ENCODE data around the gene DRAP1.
"Not testable (repeated sequence)": the region's sequence is repeated elsewhere in the genome, so short reads cannot be mapped to it uniquely, and the experiment has no call there.

DRAP1 gene

DNA sequence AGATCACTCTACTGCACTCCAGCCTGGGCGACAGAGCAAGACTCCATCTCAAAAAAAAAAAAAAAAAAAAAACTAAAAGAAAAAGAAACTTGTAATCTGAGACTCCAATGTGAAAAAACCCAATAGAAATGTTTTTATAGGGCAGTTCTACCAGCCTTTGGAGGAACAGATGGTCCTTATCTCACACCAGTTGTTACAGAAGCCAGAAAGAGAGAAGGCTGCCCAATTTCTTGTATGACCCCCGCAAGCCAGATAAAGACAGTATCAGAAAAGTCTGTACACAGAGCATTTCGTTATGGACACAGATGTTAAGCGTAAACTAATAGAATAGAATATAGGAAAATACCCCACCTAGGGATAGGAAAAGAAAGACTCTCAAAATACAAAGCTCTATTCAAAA lies 14.8 kb downstream of the DRAP1 start:
- DNase-seq = no peak

- no peak for DNase-seq
Observed at GRCh38 chr11:65937766-65938165, 18.5 kb downstream of the DRAP1 start.

GRCh38 chr11:65941720-65942310 lies 22.6 kb downstream of the DRAP1 start:
- no peak for DNase-seq

DNA sequence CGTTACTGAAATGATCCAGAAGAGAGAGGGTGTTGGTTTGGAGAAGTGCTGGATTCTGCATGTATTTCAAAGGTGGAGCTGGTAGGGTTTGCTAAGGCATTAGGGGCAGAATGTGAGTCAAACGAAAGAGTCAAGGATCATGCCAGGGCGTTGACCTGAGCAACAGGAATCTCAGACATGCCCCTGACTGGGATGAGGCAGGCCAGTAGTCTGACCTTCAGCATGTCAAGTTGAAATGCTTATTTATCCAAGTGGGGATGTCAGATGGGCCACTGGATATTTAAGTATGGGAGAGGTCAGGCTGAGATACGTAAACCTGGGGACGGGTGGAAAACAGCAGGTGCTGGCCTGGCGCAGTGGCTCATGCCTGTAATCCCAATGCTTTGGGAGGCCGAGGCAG lies 23.3 kb downstream of the DRAP1 start:
- no peak for DNase-seq

DNA sequence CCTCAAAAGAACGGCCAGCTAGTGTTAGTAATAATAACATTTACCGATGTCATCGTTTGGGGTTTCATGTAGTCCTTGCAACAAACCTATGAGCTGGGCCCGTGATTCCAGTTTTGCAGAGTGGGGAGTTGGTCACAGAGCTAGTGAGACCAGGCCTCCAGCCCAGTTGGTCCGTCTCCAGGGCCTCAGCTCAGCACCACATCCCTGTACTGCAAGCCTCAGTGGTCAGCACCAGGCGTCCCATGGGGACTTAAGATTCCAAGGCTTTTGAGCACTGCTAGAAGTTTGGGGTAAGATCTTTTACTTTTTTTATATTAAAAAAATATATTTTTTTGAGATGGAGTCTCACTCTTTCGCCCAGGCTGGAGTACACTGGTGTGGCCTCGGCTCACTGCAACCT lies 25.0 kb downstream of the DRAP1 start:
- no peak for DNase-seq

DNA sequence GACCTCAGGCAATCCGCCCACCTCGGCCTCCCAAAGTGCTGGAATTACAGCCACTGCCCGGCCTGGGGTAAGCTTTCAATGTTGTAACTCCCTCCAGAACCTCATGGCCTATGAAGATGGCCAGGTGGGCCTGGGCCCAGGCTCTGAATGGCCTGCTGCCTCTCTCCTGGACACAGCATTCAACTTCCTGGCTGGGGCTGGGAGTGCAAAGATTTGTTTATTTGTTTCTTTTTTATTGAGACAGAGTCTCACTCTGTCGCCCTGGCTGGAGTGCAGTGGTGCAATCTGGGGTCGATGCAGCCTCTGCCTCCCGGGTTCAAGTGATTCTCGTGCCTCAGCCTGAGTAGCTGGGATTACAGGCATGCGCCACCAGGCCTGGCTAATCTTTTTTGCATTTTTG lies 25.5 kb downstream of the DRAP1 start:
- DNase-seq = no peak

GRCh38 chr11:65945430-65945911 lies 26.2 kb downstream of the DRAP1 start, which contains the start of gene TSGA10IP:
TSS of gene TSGA10IP (plus strand) at chr11:65945480. CDS start at chr11:65945676, 196 bp downstream.
- no peak for DNase-seq

DNA sequence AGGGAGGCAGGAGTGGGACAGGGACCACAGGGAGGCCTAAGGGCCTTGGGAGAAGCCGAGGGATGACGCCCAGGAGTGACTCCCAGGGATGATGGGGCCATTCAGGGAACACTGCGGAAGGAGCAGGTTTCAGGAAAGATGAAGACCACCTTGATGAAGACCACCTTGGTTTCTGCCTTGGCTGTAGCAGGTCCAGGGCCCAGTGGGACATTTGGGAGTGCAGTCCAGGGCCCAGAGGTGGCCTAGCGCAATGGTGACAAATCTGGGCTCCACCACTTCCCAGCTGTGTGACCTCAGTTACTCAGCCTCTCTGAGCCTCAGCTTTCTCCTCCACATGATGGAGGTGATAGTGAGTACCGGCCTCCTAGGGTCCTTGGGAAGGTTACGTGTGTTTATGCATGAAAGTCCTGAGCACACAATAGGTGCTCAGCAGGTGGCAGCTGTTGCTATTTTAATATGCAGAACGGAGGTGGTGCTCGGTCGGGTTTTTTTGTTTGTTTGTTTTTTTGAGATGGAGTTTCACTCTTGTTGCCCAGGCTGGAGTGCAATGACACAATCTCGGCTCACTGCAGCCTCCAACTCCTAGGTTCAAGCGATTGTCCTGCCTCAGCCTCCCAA lies 26.8 kb downstream of the DRAP1 start:
- DNase-seq = no peak

DNA sequence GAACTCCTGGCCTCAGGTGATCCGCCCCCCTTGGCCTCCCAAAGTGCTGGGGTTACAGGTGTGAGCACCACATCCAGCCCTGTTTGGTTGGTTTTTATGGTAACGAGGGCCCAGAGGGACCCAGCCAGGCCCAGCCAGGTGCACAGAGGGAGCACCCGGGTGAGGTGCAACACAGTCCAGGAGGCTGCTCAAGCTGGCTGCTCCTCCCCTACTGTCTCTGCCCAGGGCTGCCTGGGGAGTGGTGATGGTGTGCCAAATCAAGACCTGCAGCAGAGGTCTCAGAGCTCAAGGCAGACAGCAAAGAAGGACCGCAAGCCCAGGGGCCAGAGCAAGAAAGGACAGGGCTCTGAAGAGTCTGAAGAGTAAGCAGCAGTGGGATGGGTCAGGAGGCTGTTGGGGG lies 27.4 kb downstream of the DRAP1 start:
- DNase-seq = no peak

GRCh38 chr11:65947133-65947532 lies 27.9 kb downstream of the DRAP1 start:
- no peak for DNase-seq

- no peak for DNase-seq
Observed at GRCh38 chr11:65947603-65948125, 28.4 kb downstream of the DRAP1 start.

- not testable (repeated sequence) for DNase-seq
Observed at GRCh38 chr11:65950711-65951110, 31.5 kb downstream of the DRAP1 start.

DNA sequence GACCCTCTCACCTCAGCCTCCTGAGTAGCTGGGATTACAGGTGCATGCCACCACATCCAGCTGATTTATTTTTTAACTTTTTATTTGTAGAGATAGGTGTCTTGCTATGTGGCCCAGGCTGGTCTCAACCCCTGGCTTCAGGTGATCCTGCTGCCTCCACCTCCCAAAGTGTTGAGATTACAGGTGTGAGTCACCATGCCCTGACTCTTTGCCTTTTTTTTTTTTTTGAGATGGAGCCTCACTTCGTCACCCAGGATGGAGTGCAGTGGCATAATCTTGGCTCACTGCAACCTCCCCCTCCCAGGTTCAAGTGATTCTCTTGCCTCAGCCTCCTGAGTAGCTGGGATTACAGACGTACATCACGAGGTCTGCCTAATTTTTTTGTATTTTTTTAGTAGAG lies 32.4 kb downstream of the DRAP1 start:
- not testable (repeated sequence) for DNase-seq

DNA sequence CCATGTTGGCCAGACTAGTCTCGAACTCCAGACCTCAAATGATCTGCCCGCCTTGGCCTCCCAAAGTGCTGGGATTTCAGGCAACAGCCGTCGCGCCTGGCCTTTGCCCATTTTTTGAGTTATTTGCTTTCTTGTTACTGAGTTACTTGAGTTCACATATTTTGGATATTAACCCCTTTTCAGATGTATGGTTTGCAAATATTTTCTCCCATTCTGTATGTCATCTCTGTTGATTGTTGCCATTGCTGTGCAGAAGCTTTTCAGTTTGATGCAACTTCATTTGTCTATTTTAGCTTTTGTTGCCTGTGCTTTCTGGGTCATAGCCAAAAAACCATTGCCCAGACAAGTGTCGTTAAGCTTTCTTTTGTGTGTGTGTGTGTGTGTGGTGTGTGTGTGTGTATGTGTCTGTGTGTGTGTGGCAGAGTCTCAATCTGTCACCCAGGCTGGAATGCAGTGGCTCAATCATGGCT lies 32.9 kb downstream of the DRAP1 start:
- no peak for DNase-seq

- DNase-seq = no peak
Observed at GRCh38 chr11:65953471-65953870, 34.2 kb downstream of the DRAP1 start.

GRCh38 chr11:65954771-65955170 lies 35.5 kb downstream of the DRAP1 start:
- DNase-seq = no peak

DNA sequence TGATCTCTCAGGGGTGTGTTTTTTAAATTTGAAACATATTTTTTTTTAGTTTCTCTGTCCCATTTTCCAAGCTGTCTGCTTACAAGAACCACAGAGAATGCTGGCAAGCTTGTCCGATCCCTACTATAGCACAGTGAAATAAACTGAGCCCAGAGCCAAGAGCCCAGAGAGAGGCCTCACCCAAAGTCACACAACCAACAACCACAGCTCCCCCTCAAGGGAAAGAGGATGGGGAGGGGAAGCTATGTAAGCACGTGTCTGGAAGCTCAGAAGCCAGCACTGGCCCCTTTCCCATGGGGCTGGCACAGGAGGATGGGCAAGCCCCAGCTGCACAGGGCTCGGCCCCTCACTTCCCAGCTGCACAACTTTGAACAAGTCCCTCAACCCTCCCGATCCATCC lies 39.1 kb downstream of the DRAP1 start:
- DNase-seq = no peak

- DNase-seq = no peak
Observed at GRCh38 chr11:65958774-65959420, 39.7 kb downstream of the DRAP1 start.

GRCh38 chr11:65960824-65961266 lies 41.6 kb downstream of the DRAP1 start:
- DNase-seq = no peak

- DNase-seq = peak; percentile 87
Observed at GRCh38 chr11:65961267-65962140, 42.3 kb downstream of the DRAP1 start, which contains the start of gene SART1. TSS of gene SART1 (plus strand) at chr11:65961734. CDS start at chr11:65961781, 47 bp downstream.

- DNase-seq = no peak
Observed at GRCh38 chr11:65962141-65962564, 42.9 kb downstream of the DRAP1 start.

DNA sequence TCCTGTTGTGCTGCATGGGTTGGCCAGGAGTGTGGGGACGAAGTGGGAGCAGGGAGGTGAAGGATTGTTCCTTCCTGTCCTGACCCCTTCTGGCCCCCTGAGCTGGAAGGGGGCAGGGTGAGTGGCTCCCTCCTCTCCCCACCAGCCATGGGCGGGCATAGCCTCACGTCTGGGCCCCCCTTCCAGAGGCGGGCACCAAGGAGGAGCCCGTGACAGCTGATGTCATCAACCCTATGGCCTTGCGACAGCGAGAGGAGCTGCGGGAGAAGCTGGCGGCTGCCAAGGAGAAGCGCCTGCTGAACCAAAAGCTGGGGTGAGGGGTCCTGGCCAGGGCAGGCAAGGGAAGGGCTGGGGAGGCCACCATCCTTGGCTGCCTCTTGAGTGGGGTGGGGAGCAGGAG lies 45.7 kb downstream of the DRAP1 start:
- DNase-seq = no peak

Data from NCI-H1436 treated with DMSO at 0.1 percent for 48 hours (cell line).